SK-N-SH (cell line): ENCODE measurements around the gene TLE5. TPM values are rescaled to one million over a fixed set of nuclear protein-coding genes. Genes with fewer than 3 reads are reported as not detected.

Experiments
- CTCF ChIA-PET: fragments of 300-600, 350-600 bp; formaldehyde crosslinking; extraction: SDS; loops from one replicate; lab custom pipeline; 2021; lab: Yijun Ruan, JAX
- POLR2A ChIA-PET: fragments of 350-600 bp; sonication (Branson Sonifier 250); formaldehyde crosslinking; extraction: SDS; loops from one replicate; lab custom pipeline; 2020; ENCODE audit warnings: antibody characterized with exemption, inconsistent platforms; lab: Yijun Ruan, JAX
- DNase-seq: peaks from one replicate; pipeline ENCODE4 v3.0.0; 2012
- H2AFZ ChIP-seq: fragments of 200-600 bp; sonication (generic); 2 replicates; pipeline ENCODE4 v1.8.1; 2016; ENCODE audit warnings: antibody characterized with exemption, mild to moderate bottlenecking, low read depth
- H3F3A ChIP-seq: fragments of 200-600 bp; sonication (generic); replicated peaks from 2 replicates; pipeline ENCODE3; 2016; ENCODE audit warnings: antibody characterized with exemption, mild to moderate bottlenecking; ENCODE audit not compliant: insufficient read depth
- H3K27ac ChIP-seq, 2 experiments: fragments of 200-500 bp in 1 of 2; fragments of 200-600 bp in 1 of 2; sonication (Bioruptor generic) in 1 of 2; sonication (generic), shearing (Covaris generic) in 1 of 2; 2 replicates each; pipeline versions ENCODE4 v1.5.1 to v1.6.1; 2014 to 2016; ENCODE audit warnings: low read depth in 2 of 2, inconsistent platforms in 1 of 2, low read length in 1 of 2, mild to moderate bottlenecking in 1 of 2, mixed read lengths in 1 of 2
- H3K27me3 ChIP-seq: fragments of 200-600 bp; sonication (generic), shearing (Covaris generic); 2 replicates; pipeline ENCODE4 v1.6.1; 2016; ENCODE audit warnings: mixed run types; ENCODE audit not compliant: insufficient read depth
- H3K36me3 ChIP-seq, 2 experiments: fragments of 200-500 bp in 1 of 2; fragments of 200-600 bp in 1 of 2; sonication (Bioruptor generic) in 1 of 2; sonication (generic) in 1 of 2; replicated peaks in 1 of 2; 2 replicates each; pipeline versions ENCODE3 to v1.5.1; 2014 to 2016; ENCODE audit warnings: low read length in 1 of 2, mild to moderate bottlenecking in 1 of 2; ENCODE audit not compliant: insufficient read depth in 2 of 2, control insufficient read depth in 1 of 2
- H3K4me1 ChIP-seq, 2 experiments: fragments of 200-500 bp in 1 of 2; fragments of 200-600 bp in 1 of 2; sonication (Bioruptor generic) in 1 of 2; sonication (generic), shearing (Covaris generic) in 1 of 2; 2 replicates each; pipeline versions ENCODE4 v1.5.1 to v1.6.1; 2014 to 2016; ENCODE audit warnings: low read depth in 1 of 2, low read length in 1 of 2, mixed run types in 1 of 2; ENCODE audit not compliant: insufficient read depth in 2 of 2, control insufficient read depth in 1 of 2
- H3K4me2 ChIP-seq: fragments of 200-600 bp; sonication (generic), shearing (Covaris generic); 2 replicates; pipeline ENCODE4 v1.6.1; 2017; ENCODE audit warnings: mixed run types
- H3K4me3 ChIP-seq, 2 experiments: fragments of 200-500 bp in 1 of 2; fragments of 200-600 bp in 1 of 2; sonication (Bioruptor generic) in 1 of 2; sonication (generic), shearing (Covaris generic) in 1 of 2; 2 replicates each; pipeline versions ENCODE4 v1.5.1 to v1.8.1; 2014 to 2016; ENCODE audit warnings: low read depth in 2 of 2, inconsistent platforms in 1 of 2, low read length in 1 of 2, mild to moderate bottlenecking in 1 of 2, mixed read lengths in 1 of 2, moderate library complexity in 1 of 2
- H3K79me2 ChIP-seq: fragments of 200-600 bp; sonication (generic); 2 replicates; pipeline ENCODE4 v1.8.1; 2017; ENCODE audit warnings: mild to moderate bottlenecking; ENCODE audit not compliant: insufficient read depth
- H3K9ac ChIP-seq: fragments of 200-600 bp; sonication (generic); 2 replicates; pipeline ENCODE4 v1.6.1; 2017; ENCODE audit warnings: mixed run types
- H3K9me2 ChIP-seq: fragments of 200-600 bp; sonication (generic); 2 replicates; pipeline ENCODE4 v1.6.1; 2017; ENCODE audit warnings: mixed run types
- H3K9me3 ChIP-seq: fragments of 200-600 bp; sonication (generic); 2 replicates; pipeline ENCODE4 v1.6.1; 2017; ENCODE audit warnings: mixed run types, mild to moderate bottlenecking, moderate library complexity
- H4K20me1 ChIP-seq: fragments of 200-600 bp; sonication (generic); 2 replicates; pipeline ENCODE4 v1.6.1; 2017; ENCODE audit warnings: mild to moderate bottlenecking, mixed run types; ENCODE audit not compliant: insufficient read depth
- EP300 ChIP-seq, 2 experiments: IDR thresholded peaks; 2 replicates each; pipeline versions ENCODE4 v1.4.0 to v1.6.1; 2012; ENCODE audit warnings: borderline replicate concordance in 1 of 2, low read depth in 1 of 2, low read length in 1 of 2
- FOSL2 ChIP-seq: IDR thresholded peaks from 2 replicates; pipeline ENCODE4 v1.4.0; 2012; ENCODE audit warnings: low read depth, mild to moderate bottlenecking, moderate library complexity, borderline replicate concordance
- JUND ChIP-seq: IDR thresholded peaks from 2 replicates; pipeline ENCODE4 v1.4.0; 2012
- NFIC ChIP-seq: IDR thresholded peaks from 2 replicates; pipeline ENCODE4 v1.4.0; 2012; ENCODE audit warnings: borderline replicate concordance
- NRF1 ChIP-seq: IDR thresholded peaks from 2 replicates; pipeline ENCODE4 v1.6.1; 2012; ENCODE audit warnings: low read depth, mild to moderate bottlenecking, low read length
- RAD21 ChIP-seq: IDR thresholded peaks from 2 replicates; pipeline ENCODE4 v1.6.1; 2012; ENCODE audit warnings: mild to moderate bottlenecking, low read length
- RCOR1 ChIP-seq: fragments of 150-350 bp; IDR thresholded peaks from 2 replicates; pipeline ENCODE4 v1.6.1; 2017; ENCODE audit warnings: antibody characterized with exemption, low read length
- RXRA ChIP-seq: IDR thresholded peaks from 2 replicates; pipeline ENCODE4 v1.4.0; 2012; ENCODE audit warnings: low read depth, mild to moderate bottlenecking, borderline replicate concordance
- SMC3 ChIP-seq: IDR thresholded peaks from 2 replicates; pipeline ENCODE4 v1.6.1; 2012; ENCODE audit warnings: low read depth, low read length, improper control_type of control experiment
- TAF1 ChIP-seq: IDR thresholded peaks from 2 replicates; pipeline ENCODE4 v1.6.1; 2012; ENCODE audit warnings: low read depth, mild to moderate bottlenecking, low read length, moderate library complexity, borderline replicate concordance
- ZBTB33 ChIP-seq: IDR thresholded peaks from 2 replicates; pipeline ENCODE4 v1.4.0; 2012; ENCODE audit warnings: low read depth, borderline replicate concordance
- WGBS: methylation state at CpG from one replicate; pipeline ENCODE4 v1.1.6; 2017; ENCODE audit warnings: low lambda C conversion rate; 5-methylcytosine and 5-hydroxymethylcytosine counted together
- polyA plus RNA-seq, 3 experiments: library from polyadenylated mRNA; depleted of rRNA; stranded (reverse); fragments of >200 nt; gene quantifications; 2 replicates each; pipeline ENCODE4 v1.2.3, GENCODE V29; 2012

Gene TLE5
- 479 and 519 TPM in 2 replicates for polyA plus RNA-seq (2012; rRNA removed)
- 268 and 361 TPM in 2 replicates for polyA plus RNA-seq (2012; cell fraction: cytosol; rRNA removed)
- 542 and 572 TPM in 2 replicates for polyA plus RNA-seq (2012; cell fraction: nucleus; rRNA removed)

- H3K9me3 ChIP-seq = no peaks in the 10 kb centered on the region
- TF ChIP-seq TAF1 (0 out of 2 replicates have a peak, but pooled peaks have one; percentile 54), RXRA (no peak)
- TF ChIP-seq, all 33 proteins: peak for 1
- no peaks in the 10 kb centered on the region for H3K9me2 ChIP-seq
- peak within 1 kb of the TSS; percentile 56 to 83; a peak in 3 of 4 replicates for H3K27ac ChIP-seq
- H2AFZ ChIP-seq = no peak within 1 kb of the TSS
- no peaks in the 10 kb centered on the region for H3F3A ChIP-seq
- peaks cover 15% of the 10 kb centered on the region for H4K20me1 ChIP-seq
- no peaks in the 10 kb centered on the region for H3K27me3 ChIP-seq
- CTCF ChIA-PET = interaction anchor here (0.6 to 3.4 kb wide), 9 partner anchors 13 to 350 kb away, joined by 3 to 17 read pairs (median 3); no protein-coding TSS in a partner anchor
- peak within 1 kb of the TSS; percentile 71 to 74 for H3K4me3 ChIP-seq
- peak; percentile 92 for DNase-seq
- POLR2A ChIA-PET = interaction anchor here (1.0 kb wide), 1 partner anchor 80 kb away, joined by 3 read pairs; no protein-coding TSS in a partner anchor
- WGBS = 15% methylated on average over 22 of the region's 111 CpGs
- H3K9ac ChIP-seq = peak within 1 kb of the TSS; percentile 86
- peaks cover 22 to 27% of the 10 kb centered on the region in 2 experiments for H3K36me3 ChIP-seq
- peaks cover 0 to 3% of the 10 kb centered on the region in 2 experiments; a peak in 1 of 4 replicates for H3K4me1 ChIP-seq
- peaks cover 42% of the 10 kb centered on the region for H3K79me2 ChIP-seq
- H3K4me2 ChIP-seq = peak within 1 kb of the TSS; percentile 94
These were observed at the start of gene TLE5 for GRCh38 chr19:3062165-3063105. TLE5 (minus strand) TSS chr19:3062495; CDS start chr19:3062200, 295 bp downstream.

- 84% methylated on average over 7 of the region's 17 CpGs for WGBS
- TF ChIP-seq FOSL2 (no peak), ZBTB33 (no peak), NRF1 (no peak), RCOR1 (no peak), NFIC (no peak), SMC3 (no peak), EP300 (IDR thresholded peaks at IDR 0.05; ENCODE audit: borderline replicate concordance in 1 of 2, low read depth in 1 of 2, low read length in 1 of 2) (no peak), RAD21 (no peak), JUND (no peak)
- TF ChIP-seq, all 33 proteins: peak for 0
- ChIA-PET POLR2A (no interaction called here), CTCF (interaction anchor here (1.0 to 12.3 kb wide), 4 partner anchors 16 to 161 kb away, joined by 4 to 154 read pairs (median 65); no protein-coding TSS in a partner anchor)
- Histone ChIP-seq H4K20me1 (peaks cover 41% of the 10 kb centered on the region), H3F3A (no peaks in the 10 kb centered on the region), H3K4me1 (no peaks in the 10 kb centered on the region), H2AFZ (no peak overlapping the region), H3K27ac (no peak overlapping the region), H3K4me3 (no peak overlapping the region), H3K9me3 (no peaks in the 10 kb centered on the region), H3K27me3 (no peaks in the 10 kb centered on the region), H3K79me2 (peaks cover 53% of the 10 kb centered on the region; the same call in 1 of the 2 replicates), H3K36me3 (peaks cover 3 to 4% of the 10 kb centered on the region in 2 experiments), H3K9me2 (no peaks in the 10 kb centered on the region), H3K4me2 (no peak overlapping the region), H3K9ac (no peak overlapping the region)
- DNase-seq = no peak
These were observed 49.4 kb upstream of the TLE5 start for GRCh38 chr19:3111586-3112247.
